MM.1S (cell line): ENCODE data around the gene SAP30BP.

Experiments used
- DNase-seq: peaks from one replicate; pipeline ENCODE4 v3.0.0-alpha.2; 2015
- H2AFZ ChIP-seq: fragments of 300-600 bp; sonication (generic); 2 replicates; pipeline ENCODE4 v1.6.0; 2016; ENCODE audit warnings: antibody characterized with exemption, low read length
- H3F3A ChIP-seq: fragments of 300-600 bp; sonication (generic); 2 replicates; pipeline ENCODE4 v1.6.1; 2016; ENCODE audit warnings: mild to moderate bottlenecking, antibody characterized with exemption, low read length, moderate library complexity, mixed read lengths; ENCODE audit not compliant: insufficient read depth
- H3K27ac ChIP-seq: fragments of 300-600 bp; sonication (generic); 2 replicates; pipeline ENCODE4 v1.5.1; 2016; ENCODE audit warnings: mild to moderate bottlenecking, low read length
- H3K27me3 ChIP-seq: fragments of 300-600 bp; sonication (generic); replicated peaks from 2 replicates; pipeline ENCODE4 v1.6.0; 2016; ENCODE audit warnings: low read length; ENCODE audit not compliant: insufficient read depth
- H3K36me3 ChIP-seq: fragments of 300-600 bp; sonication (generic); replicated peaks from 2 replicates; pipeline ENCODE4 v1.6.1; 2016; ENCODE audit warnings: mild to moderate bottlenecking, low read length, mixed read lengths; ENCODE audit not compliant: insufficient read depth
- H3K4me1 ChIP-seq: fragments of 300-600 bp; sonication (generic); 2 replicates; pipeline ENCODE4 v1.6.1; 2016; ENCODE audit warnings: low read length, mixed read lengths
- H3K4me2 ChIP-seq: fragments of 300-600 bp; sonication (generic); 2 replicates; pipeline ENCODE4 v1.6.0; 2016; ENCODE audit warnings: low read depth, low read length
- H3K4me3 ChIP-seq: fragments of 300-600 bp; sonication (generic); 2 replicates; pipeline ENCODE4 v1.5.1; 2016; ENCODE audit warnings: low read length, mixed read lengths
- H3K79me2 ChIP-seq: fragments of 300-600 bp; sonication (generic); 2 replicates; pipeline ENCODE4 v1.6.1; 2016; ENCODE audit warnings: mixed run types, low read length, mixed read lengths
- H3K9ac ChIP-seq: fragments of 300-600 bp; sonication (generic); 2 replicates; pipeline ENCODE4 v1.6.1; 2016; ENCODE audit warnings: low read length, mixed read lengths
- H3K9me2 ChIP-seq: fragments of 300-600 bp; sonication (generic); replicated peaks from 2 replicates; pipeline ENCODE4 v1.6.1; 2016; ENCODE audit warnings: mild to moderate bottlenecking, low read length, mixed read lengths; ENCODE audit not compliant: insufficient read depth
- H3K9me3 ChIP-seq: fragments of 300-600 bp; sonication (generic); replicated peaks from 2 replicates; pipeline ENCODE4 v1.6.1; 2016; ENCODE audit warnings: mild to moderate bottlenecking, low read length, mixed read lengths; ENCODE audit not compliant: insufficient read depth
- H4K20me1 ChIP-seq: fragments of 300-600 bp; sonication (generic); 2 replicates; pipeline ENCODE4 v1.6.1; 2016; ENCODE audit warnings: mild to moderate bottlenecking, low read length, moderate library complexity, mixed read lengths; ENCODE audit not compliant: insufficient read depth
- EZH2 ChIP-seq: fragments of 300-600 bp; sonication (generic); optimal IDR thresholded peaks from 2 replicates; pipeline ENCODE3; 2017; ENCODE audit warnings: low read depth, mild to moderate bottlenecking, antibody characterized with exemption, low read length, mixed read lengths
- EZH2phosphoT487 ChIP-seq: fragments of 300-600 bp; sonication (generic); IDR thresholded peaks from 2 replicates; pipeline ENCODE4 v1.6.1; 2018; ENCODE audit warnings: antibody characterized with exemption, low read length
- TF ChIP-seq, protein P1 (sequence below): fragments of 300-600 bp; sonication (generic); IDR thresholded peaks from 2 replicates; pipeline ENCODE4 v1.5.1; 2016; ENCODE audit warnings: antibody characterized with exemption, low read length, mixed read lengths

Gene SAP30BP

DNA sequence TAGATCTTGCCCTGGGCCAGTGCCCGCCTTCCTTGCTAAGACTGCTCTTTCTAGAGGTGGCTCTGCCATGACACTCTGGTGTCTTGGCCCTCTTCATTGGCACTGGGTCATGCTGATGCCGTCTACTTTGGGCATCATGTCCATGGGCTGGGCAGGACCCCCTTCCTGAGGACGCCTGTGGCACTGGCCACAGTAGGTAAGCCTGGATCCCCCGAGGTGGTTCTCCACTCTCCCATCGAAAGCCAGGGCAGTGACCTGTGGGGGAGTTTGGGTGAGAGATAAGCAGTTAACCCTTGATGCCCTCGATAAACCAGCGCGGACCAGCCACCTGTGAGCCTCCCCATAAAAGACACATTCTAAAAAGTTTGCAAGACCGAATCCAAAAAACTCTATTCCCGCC lies 34.1 kb downstream of the SAP30BP start:
- no peaks in the 10 kb centered on the region for H4K20me1 ChIP-seq
- peaks cover 5% of the 10 kb centered on the region; the same call in 1 of the 2 replicates for H3K36me3 ChIP-seq
- H3K4me1 ChIP-seq, result no peaks in the 10 kb centered on the region
- no peak for DNase-seq
- H3K4me2 ChIP-seq, result no peak overlapping the region
- H3K27me3 ChIP-seq, result no peaks in the 10 kb centered on the region
- no peaks in the 10 kb centered on the region for H3F3A ChIP-seq
- TF ChIP-seq, protein P1, sequence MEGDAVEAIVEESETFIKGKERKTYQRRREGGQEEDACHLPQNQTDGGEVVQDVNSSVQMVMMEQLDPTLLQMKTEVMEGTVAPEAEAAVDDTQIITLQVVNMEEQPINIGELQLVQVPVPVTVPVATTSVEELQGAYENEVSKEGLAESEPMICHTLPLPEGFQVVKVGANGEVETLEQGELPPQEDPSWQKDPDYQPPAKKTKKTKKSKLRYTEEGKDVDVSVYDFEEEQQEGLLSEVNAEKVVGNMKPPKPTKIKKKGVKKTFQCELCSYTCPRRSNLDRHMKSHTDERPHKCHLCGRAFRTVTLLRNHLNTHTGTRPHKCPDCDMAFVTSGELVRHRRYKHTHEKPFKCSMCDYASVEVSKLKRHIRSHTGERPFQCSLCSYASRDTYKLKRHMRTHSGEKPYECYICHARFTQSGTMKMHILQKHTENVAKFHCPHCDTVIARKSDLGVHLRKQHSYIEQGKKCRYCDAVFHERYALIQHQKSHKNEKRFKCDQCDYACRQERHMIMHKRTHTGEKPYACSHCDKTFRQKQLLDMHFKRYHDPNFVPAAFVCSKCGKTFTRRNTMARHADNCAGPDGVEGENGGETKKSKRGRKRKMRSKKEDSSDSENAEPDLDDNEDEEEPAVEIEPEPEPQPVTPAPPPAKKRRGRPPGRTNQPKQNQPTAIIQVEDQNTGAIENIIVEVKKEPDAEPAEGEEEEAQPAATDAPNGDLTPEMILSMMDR, result no peak
- no peak for TF ChIP-seq EZH2phosphoT487
- no peak overlapping the region for H3K27ac ChIP-seq
- no peak overlapping the region for H3K4me3 ChIP-seq
- H3K79me2 ChIP-seq, result peaks cover 17% of the 10 kb centered on the region
- H3K9ac ChIP-seq, result no peak overlapping the region
- H3K9me3 ChIP-seq, result no peaks in the 10 kb centered on the region
- H2AFZ ChIP-seq, result no peak overlapping the region
- no peaks in the 10 kb centered on the region for H3K9me2 ChIP-seq

DNA sequence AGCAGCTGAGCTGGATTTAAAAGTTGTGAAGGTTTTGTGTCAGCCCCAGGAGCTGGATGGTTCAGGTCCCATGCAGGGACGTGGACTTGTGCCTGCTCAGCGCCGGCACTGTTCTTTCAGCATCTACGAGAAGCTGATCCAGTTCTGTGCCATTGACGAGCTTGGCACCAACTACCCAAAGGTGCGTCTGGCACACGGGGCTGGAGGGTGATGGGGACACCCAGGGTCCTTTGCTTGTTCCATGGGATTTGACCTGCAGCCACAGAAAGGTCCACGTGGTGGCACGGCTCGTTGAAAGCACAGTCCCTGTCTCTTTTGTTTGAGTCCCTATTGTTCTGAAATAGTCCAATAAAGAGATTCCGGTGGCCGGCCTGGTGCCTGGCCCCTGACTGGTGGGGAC lies 36.1 kb downstream of the SAP30BP start:
- Histone ChIP-seq H2AFZ (no peak overlapping the region), H3K36me3 (peaks cover 5% of the 10 kb centered on the region; the same call in 1 of the 2 replicates), H3K4me1 (no peaks in the 10 kb centered on the region), H3K27ac (no peak overlapping the region), H3K27me3 (no peaks in the 10 kb centered on the region), H3K79me2 (peaks cover 4% of the 10 kb centered on the region; the same call in 1 of the 2 replicates), H3K9ac (no peak overlapping the region), H3K9me2 (no peaks in the 10 kb centered on the region), H3K4me3 (no peak overlapping the region), H3K9me3 (no peaks in the 10 kb centered on the region), H4K20me1 (no peaks in the 10 kb centered on the region), H3K4me2 (no peak overlapping the region), H3F3A (no peaks in the 10 kb centered on the region)
- TF ChIP-seq, protein P1, result no peak
- TF ChIP-seq EZH2phosphoT487, result no peak
- TF ChIP-seq EZH2, result no peak
- DNase-seq, result no peak

DNA sequence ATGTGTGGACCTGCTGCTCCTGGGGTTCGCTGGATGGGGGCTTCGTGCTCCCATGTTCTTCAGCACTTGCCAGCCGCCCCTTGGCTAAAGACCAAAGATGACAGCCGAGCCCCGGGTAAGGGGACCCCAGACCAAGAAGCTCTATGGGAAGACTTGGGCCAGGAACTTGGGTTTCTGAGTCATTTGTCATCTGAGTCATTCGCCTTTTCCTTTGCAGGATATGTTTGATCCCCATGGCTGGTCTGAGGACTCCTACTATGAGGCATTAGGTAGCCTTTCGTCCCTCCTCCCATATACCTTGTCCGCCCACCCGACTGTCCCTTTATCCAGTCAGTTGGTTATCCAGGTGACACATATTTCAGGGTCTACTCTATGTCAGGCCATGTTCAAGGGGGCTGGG lies 36.5 kb downstream of the SAP30BP start:
- H3K79me2 ChIP-seq, result peaks cover 4% of the 10 kb centered on the region; the same call in 1 of the 2 replicates
- no peak overlapping the region for H3K27ac ChIP-seq
- TF ChIP-seq EZH2, result no peak
- TF ChIP-seq, protein P1, result no peak
- TF ChIP-seq EZH2phosphoT487, result no peak
- H4K20me1 ChIP-seq, result no peaks in the 10 kb centered on the region
- H3K4me1 ChIP-seq, result no peaks in the 10 kb centered on the region
- H3K9ac ChIP-seq, result no peak overlapping the region
- no peaks in the 10 kb centered on the region for H3F3A ChIP-seq
- H3K36me3 ChIP-seq, result peaks cover 5% of the 10 kb centered on the region; the same call in 1 of the 2 replicates
- no peak for DNase-seq
- no peaks in the 10 kb centered on the region for H3K27me3 ChIP-seq
- H3K4me2 ChIP-seq, result no peak overlapping the region
- H3K4me3 ChIP-seq, result no peak overlapping the region
- no peaks in the 10 kb centered on the region for H3K9me2 ChIP-seq
- H3K9me3 ChIP-seq, result no peaks in the 10 kb centered on the region
- no peak overlapping the region for H2AFZ ChIP-seq
